ELF-1 (cell line): ENCODE measurements around the gene MED27.

Experiments used
- DNase-seq: peaks from one replicate; pipeline ENCODE4 v3.0.0-alpha.2; 2016; ENCODE audit warnings: low read depth, low spot score

The MED27 gene

DNA sequence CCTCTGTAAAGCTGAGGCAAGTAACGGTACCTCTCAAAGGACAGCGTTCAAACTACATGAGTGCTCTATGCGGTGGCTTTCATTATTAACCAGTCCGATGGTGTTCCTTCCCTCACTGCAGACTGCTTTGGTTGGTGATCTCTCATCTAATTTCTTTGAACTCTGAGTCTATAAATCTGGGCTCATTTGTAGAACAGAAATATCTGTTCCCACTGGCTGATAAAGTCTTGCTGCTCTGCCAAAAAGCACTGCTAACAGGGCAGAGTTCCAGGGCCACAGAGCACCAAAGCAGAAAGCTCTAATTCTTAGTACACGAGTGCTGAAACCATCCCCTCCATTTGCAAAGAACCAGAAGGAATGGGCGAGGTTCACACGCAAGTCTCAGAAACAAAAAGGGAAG is 81.9 kb downstream of the MED27 start:
- no peak for DNase-seq

DNA sequence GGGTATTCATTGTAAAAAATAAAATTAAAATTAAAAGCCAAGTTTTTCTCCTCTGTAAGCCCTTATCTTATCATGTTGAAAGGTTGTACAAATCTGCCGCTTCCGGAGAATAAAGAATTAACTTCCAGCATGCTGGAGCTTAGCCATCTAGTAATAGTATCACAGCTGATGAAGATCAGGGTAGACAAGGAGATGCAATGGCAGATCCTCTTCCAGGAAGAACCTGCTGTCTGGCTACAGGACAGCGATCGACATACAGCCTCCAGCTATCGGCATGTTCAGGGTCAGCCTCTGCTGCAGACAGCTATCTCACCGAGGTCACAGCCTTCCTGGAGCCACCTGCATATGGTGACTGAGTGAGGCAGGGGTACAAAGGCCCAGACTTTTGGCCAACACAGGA is 82.6 kb downstream of the MED27 start:
- no peak for DNase-seq

DNA sequence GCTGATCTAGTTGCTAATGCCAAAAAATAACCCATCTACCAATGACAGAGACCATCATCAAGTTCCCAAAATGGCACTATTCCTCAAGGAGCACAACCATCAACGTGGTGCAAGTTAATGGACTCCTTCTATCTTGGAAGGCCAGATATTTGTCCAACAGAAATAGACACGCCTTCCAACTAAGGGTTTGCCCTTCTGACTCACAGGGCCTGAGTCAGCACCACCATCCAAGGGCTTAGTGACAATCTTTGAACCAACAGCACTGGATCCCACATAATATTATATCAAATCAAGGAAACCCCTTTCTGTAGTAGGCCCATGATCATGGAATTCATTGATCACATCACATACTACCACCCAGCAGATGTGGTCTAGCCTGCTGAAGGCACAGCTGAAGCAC is 84.3 kb downstream of the MED27 start:
- no peak for DNase-seq

DNA sequence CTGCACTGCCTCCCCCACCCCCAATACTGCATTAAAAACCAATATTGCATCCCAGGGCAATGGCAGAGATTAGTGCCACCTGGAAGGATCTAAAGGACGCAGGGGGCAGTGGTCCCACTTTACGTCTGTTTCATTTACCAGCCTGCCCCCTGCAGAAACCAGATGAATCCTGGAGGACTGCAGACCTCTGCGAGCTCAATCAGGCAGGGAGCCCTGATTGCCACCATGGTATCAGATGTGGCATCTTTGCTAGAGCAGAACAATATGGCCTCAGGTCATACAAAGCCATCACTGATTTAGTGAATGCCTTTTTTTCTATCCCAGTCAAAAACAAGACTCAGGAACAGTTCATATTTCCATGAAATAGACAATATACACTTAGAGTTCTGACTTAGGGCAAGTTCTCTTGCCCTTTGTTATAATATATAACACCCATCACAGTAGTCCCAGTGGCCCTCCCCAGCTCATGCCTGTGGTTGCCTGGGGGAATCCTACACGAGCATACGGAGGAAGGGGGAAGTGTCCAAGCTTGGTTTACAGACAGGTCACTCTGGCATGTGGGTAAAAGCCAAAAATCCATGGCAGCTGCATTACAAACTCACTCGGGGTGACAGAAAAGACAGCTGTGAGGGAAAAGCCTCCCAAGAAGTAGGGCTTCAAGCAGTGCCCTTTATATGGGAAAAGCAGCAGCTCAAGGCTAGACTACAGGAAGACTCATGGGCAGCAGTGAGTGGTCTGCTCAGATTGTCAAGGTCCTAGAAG is 85.1 kb downstream of the MED27 start:
- DNase-seq = no peak

DNA sequence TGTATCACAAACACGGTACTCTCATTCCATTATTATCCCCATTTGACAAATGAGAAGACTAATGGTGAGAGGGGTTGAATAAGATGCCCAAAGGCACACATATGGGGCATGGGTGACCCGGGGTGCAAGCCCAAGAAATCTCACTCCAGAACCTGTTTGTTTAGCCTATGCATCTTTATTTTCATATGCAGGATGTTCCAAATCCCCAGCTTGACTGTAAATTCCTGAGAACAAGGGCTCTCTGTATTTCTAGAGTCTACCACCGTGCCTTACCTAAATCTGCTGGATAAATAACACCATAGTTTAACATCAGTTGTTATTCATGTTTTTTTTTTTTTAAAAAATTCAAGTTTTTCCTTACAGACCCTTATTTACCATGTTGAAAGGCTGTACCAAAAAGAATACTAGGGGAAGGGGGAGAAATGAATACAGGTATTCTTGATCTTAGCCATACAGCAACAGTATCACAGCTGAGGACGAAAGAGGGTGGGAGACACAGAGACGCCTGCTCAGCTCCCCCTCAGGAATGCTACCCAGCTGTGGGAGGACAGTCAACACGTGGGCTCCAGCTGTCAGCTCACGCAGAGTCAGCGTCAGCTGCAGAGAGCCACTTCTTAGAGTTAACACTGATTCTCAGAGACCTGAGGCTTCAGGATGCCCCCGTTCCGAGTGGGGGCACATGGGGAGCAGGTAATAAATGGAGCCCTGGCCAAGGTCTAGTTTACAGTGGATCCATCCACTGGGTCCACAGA is 86.6 kb downstream of the MED27 start:
- DNase-seq = no peak

DNA sequence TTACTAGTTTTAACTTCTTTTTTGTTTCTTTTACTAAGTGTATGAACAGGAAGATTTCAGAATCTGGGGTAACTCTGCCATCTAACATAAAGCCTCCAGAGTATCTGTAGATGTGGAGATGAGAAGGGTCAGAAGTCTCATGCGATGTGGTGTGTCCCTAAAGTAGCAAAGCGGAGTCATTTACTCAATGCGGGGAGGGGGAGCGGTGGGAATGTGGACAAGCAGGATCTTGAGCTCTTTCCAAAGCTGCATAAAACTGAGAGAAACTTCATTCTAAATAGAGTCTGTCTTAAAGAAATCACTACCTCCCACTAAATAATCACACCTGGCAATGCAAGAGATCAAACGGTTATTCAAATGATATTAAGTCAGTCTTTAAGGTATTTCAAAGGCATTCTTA is 92.4 kb downstream of the MED27 start:
- DNase-seq = no peak

DNA sequence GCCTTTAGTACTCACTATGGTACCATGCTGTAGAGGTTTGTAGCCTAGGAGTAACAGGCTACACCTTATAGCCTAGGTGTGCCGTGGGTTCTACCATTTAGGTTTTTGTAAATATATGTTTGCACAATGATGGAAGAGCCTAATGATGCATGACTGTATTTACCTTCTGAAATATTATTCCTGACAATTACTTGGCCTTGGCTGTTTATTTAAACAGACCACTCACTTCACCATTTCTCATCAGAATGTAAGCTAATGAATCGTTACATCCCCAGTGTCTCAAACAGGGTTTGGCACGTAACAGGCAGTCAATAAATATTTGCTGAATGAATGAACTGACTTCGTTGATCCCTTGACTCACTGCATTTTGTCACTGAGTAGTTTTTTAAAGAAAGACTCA is 93.1 kb downstream of the MED27 start:
- no peak for DNase-seq

DNA sequence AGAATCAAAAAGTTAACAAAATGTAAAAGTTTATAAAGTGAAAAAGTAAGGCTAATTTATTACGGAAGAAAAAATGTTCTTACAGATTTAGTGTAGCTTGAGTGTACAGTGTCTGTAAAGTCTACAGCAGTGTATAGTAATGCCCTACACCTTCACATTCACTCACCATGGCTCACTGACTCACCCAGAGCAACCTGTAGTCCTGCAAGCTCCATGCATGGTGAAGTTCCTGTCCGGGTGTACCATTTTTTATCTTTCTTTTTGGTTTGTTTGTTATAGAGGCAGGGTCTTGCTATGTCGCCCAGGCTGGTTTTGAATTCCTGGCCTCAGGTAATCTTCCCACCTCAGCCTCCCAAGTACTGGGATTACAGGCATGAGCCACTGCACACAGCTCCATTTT is 93.6 kb downstream of the MED27 start:
- no peak for DNase-seq

DNA sequence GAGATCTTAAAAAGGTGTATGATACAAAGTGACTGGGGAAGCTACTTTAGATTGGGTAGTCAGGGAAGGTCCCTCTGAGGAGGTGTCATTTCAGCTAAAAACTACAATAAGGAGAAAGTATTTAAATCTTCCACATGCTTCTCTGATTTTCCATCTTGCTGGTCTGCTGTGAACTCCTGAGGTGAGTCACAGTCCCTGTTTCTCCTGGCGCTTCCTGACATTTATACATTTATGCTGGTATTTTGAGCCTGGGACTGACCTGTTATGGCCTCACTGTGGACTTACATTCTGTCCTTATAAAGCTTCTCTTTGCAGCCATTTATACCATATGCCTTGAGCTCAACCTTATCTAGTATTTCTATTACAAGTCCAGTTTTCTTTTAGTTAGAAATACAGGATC is 95.1 kb downstream of the MED27 start:
- DNase-seq = no peak

DNA sequence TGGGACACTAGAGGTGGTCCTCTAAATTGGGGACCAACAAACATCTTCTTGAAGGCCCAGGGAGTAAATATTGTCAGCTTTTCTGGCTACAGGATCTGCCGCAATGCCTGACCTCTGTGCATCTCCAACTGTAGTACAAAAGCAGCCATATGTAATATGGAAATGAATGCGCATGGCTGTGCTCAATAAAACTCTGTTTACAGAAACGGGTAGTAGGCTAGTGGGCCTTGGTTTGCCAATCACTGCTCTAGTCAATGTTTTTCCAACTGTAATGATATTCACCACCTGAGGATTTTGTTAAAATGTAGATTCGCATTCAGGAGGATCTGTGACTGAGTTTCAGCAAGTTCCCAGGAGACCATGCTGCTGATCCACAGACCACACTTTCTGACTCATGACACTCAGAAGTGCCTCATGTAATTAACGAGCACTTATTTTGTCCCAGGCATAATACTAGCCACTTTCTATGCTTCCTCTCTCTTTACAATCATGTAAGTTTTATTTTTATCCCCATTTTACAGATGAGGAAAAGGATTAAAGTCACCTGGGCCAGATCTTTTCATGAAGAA is 96.9 kb downstream of the MED27 start:
- DNase-seq = no peak

DNA sequence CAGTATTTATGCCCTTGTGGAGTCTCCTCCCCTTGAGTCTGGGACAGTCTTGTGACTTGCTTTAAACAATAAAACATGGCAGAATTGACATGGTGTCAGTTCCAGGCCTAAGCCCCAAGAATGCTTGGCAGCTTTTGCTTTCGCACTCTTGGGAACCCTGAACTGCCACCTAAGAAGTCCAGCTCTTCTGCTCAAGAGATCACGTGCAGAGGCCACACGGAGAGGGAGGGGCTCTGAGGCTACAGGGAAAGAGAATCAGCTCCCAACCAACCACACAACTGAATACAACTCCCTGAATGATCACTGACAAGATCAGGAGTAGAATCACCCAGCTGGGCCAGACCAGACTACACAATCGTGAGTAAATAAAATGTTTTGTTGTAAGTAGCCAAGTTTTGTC is 97.6 kb downstream of the MED27 start:
- no peak for DNase-seq

DNA sequence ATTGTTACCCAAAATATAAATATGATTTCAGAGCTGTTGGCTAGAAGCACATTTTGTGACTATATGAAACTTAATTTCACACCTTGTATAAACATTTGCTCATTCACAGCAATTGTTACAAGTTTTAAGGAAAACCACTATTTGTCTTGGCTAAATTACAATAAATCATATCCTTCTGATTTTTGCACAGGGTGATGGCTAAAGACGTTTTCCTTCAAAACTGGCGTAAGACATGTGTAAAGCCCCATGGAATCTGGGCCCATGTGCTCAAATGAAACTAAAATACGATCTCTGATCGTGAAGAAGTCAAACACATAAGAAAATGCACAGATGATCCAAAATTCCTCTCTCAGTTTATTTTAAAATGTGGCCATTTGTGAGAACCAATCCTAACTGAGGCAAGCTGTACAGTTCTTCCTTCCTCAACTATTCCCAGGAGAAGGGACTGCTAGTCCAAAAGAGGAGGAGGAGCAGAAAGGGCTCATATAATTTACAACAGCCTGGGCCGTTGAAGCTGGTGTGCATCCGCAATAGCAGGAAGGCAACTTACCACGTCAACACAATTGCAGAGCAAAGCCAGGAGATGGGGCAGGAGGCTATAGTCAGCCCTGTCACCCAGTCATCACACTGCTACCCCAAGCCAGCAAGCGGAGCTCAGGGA is 98.4 kb downstream of the MED27 start:
- DNase-seq = no peak

DNA sequence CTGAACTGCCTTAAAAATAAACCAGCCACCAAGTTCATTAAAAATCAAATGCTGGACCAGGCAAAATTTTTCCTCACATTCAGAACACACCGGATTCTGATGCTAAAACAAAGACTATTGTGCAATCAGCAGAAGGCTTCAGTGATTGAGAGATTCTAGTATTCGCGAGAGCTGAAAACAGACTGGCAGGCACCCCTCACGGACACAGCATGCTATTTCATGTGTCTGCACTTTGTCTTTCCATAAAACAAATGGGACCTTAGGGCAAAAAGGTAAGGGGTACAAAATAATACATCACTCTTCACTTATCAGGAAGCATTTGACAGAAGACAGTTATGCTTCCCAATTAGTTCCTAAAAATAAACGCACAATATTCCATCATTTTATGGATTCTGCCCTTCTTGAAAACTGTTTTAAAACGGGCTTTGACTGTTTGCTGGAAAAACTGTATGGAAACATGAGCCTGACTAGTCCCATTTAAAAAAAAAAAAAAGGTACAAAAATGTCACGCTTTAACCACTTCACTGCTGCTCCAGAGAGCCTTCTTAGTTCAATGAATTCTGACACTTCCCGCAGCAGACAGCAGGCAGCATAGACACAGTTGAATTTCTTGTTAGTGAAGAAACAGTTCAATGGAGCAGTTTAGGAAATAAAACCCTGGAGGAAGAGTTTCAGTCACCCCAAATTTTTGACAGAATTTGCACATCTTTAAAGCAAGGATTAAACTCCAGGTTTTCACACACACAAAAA is 99.2 kb downstream of the MED27 start:
- DNase-seq = no peak

DNA sequence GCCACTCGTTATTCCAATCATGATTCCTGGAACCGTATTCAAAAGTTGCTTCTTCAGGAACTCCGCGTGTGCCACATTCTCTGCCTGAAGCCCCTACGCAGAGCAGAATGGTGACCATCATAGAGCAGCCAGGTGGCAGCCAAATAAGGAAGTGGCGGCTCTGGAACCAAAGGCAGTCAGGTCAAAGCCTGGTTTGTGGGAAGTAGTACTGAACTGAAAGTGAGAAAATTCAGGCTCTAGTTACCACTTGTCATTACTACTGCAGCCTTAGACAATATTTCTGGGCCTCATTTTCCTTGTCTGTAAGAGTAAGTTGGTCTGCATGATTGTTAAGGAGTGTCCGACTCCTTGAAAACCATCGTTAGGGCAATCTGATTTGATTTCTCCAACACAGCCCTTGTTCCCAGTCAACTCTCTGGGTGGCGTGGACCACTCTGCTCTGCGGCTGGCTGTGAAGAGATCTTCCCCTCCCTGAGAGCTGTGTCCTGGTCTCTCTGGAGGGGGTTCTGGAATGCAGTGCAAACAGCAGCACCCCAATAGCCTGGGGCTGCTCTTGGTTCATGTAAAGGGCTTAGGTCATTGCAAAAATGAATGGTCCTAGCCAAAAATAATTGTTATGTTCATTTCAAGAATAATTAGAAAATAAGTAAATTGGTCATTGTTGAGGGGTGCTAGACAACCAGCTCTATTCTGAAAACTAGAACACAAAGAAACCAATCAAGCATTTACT is 102.4 kb downstream of the MED27 start:
- DNase-seq = no peak

DNA sequence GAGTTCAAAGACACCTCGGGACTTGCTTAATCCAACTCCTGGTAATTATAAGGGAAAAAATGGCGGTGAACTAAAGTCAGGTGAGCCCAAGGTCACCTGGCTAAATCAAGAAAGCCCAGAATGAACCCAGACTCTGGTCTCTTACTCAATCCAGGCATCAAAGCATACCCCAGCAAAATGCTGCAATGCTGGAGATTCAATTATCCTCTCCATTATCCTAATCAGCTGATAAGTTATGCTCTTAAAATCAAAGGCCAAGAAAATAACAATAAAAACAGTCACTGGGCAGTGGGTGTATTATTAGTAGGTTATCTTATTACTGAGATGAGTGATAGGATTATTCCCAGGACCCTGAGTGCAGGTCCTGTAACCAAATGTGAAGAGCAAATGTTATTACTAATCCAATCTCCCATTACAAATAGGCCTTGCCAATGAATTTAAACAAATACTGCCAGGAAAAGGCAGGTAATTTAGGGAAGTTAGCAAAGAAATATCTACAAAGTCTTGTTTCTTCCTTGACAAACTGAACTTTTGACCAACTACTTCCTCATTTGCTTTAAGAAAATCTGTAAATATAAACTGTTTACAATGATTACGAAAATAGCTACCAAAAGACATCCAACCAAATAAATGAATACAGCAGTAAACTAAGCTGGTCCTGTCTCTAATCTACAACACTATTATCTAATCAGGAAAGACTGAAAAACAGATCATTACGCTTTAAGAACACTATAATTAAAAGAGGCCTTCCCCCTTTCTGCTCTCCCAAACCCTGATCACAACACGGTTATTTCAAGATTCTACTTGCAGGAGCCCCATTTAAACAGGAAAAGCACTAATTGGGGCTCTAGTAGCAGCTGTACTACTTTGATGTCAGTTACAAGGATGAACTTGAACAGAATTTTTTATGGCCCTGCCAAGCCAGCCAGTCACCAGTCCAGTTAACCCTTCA is 103.2 kb downstream of the MED27 start:
- DNase-seq = no peak

DNA sequence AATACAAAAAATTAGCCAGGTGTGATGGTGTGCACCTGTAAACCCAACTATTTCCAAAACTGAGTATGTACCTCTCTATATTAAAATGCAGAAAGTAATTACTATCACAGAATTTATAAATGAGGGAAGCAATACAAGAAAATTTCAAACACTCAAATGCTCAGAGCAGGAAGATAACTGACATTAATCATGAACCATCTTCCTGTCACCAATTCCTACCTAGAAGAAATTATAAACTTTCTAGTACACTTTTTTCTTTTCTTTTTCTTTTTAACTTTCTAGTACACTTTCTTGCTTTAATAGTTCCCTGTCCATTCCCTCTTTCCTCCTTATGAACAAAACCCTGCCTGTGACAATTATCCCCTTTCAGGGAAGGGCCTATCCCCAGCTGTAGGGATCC is 106.8 kb downstream of the MED27 start:
- DNase-seq = no peak

DNA sequence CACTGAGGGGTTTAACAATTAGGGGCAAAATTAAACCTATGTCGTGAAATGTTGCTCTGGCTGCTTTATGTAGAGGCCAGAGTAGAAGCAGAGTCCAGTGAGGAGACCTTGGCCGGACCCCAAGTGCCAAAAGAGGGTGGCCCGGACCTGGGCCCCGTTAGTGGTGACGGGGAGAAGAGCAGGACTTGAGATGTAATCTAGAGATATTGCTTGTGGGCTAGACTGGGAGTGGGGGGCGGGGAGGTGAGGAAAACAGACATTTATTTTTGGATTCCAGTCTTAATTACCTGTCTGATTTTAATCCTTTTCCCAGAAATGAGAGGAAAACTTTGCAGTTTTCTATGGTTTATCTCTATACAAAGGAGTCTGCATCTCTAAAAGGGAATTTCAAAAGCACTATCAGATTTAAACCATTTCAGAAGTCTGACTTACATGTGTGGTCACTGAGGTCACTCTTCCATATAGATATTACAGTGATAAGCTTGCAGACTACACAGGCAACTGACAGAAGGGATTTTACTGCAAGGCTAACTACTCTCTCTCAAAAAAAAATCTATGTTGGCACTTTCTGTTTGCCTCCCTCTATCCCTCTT is 108.1 kb downstream of the MED27 start:
- DNase-seq = no peak

DNA sequence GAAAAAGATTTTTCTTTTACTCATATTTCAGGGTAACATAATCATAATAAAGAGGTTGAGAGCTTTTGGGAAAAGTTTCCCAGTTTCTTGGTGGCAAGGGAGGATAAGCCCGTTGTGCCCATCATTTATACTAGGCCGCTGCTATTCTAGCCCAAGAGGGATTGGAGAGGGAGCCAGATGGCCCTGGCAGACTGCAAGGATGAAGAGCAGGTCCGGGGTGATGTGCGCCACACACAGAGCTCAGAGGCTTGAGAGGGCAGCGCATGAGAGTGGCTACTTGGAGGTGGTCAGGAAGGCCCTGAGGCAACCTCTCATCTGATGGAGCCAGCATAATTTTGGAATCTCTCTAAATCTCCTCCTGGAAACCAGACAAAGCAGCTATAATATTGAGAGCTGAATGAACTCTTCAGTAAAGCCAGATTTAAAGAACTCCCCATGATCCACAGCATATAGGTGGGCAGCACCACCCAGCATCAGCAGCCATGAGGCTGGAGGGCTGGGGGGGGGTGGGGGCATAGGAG is 110.1 kb downstream of the MED27 start:
- no peak for DNase-seq

DNA sequence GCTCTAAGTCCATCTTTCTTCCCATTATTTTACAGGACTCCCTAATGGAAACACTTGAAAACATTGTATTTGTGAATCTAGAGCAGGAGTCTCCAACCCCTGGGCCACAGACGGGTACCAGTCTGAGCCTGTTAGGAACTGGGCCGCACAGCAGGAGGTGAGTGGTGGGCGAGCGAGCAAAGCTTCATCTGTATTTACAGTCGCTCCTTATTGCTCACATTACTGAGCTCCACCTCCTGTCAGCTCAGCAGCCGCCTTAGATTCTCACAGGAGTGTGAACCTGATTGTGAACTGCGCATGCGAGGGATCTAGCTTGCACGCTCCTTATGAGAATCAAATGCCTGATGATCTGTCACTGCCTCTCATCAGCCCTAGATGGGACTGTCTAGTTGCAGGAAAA is 111.0 kb downstream of the MED27 start:
- no peak for DNase-seq
